ENCODE data around the gene PGGHG.
A peak's percentile ranks its signal among the peaks of the same experiment; 100 is the strongest.
"Not testable (repeated sequence)": the region's sequence is repeated elsewhere in the genome, so short reads cannot be mapped to it uniquely, and the experiment has no call there.

Gene PGGHG

GRCh38 chr11:316891-317301 is 28.0 kb downstream of the PGGHG start:
- Histone ChIP-seq H4K12ac (ENCODE audit: low read depth, low read length) (no peak overlapping the region), H3K14ac (ENCODE audit: low read length) (no peak overlapping the region), H3K4ac (ENCODE audit: low read depth, low read length) (no peak overlapping the region), H3K9me3 (ENCODE audit: insufficient read depth, low read depth, low read length) (peaks cover 1% of the 10 kb centered on the region), H3K4me1 (ENCODE audit: control insufficient read depth in 1 of 2, insufficient read depth in 2 of 2, low read length in 2 of 2) (peaks cover 19% of the 10 kb centered on the region in 2 experiments), H4K8ac (ENCODE audit: low read depth, low read length) (no peak overlapping the region), H2BK12ac (ENCODE audit: low read length) (no peak overlapping the region), H2BK5ac (ENCODE audit: low read depth, low read length, poor library complexity) (no peak overlapping the region), H4K91ac (ENCODE audit: low read depth, low read length) (no peak overlapping the region), H3K79me1 (ENCODE audit: low read length) (peaks cover 14% of the 10 kb centered on the region), H3K4me2 (ENCODE audit: low read length) (no peak overlapping the region), H3K79me2 (ENCODE audit: control insufficient read depth, insufficient read depth, low read length, poor library complexity) (peaks cover 4% of the 10 kb centered on the region), H3K9ac (ENCODE audit: low read length) (no peak overlapping the region), H3K23ac (ENCODE audit: low read length) (no peak overlapping the region), H2AK5ac (ENCODE audit: low read length) (no peak overlapping the region), H3K27ac (ENCODE audit: low read depth, low read length) (no peak overlapping the region), H3K27me3 (ENCODE audit: insufficient read depth, low read length) (peaks cover 4% of the 10 kb centered on the region), H2AFZ (ENCODE audit: insufficient read depth, low read length, poor library complexity) (no peak overlapping the region), H3K18ac (ENCODE audit: low read length) (no peak overlapping the region), H3K36me3 (ENCODE audit: control insufficient read depth in 1 of 2, insufficient read depth in 2 of 2, low read length in 2 of 2) (no peaks in the 10 kb centered on the region), H3K4me3 (ENCODE audit: low read depth, low read length) (no peak overlapping the region), H2BK120ac (ENCODE audit: insufficient read depth, low read length, poor library complexity) (no peak overlapping the region)
- DNase-seq, result no peak
- no CpG with 5 or more reads among the region's 7 CpGs for WGBS (ENCODE audit: extremely low coverage, insufficient coverage, insufficient read length)

DNA sequence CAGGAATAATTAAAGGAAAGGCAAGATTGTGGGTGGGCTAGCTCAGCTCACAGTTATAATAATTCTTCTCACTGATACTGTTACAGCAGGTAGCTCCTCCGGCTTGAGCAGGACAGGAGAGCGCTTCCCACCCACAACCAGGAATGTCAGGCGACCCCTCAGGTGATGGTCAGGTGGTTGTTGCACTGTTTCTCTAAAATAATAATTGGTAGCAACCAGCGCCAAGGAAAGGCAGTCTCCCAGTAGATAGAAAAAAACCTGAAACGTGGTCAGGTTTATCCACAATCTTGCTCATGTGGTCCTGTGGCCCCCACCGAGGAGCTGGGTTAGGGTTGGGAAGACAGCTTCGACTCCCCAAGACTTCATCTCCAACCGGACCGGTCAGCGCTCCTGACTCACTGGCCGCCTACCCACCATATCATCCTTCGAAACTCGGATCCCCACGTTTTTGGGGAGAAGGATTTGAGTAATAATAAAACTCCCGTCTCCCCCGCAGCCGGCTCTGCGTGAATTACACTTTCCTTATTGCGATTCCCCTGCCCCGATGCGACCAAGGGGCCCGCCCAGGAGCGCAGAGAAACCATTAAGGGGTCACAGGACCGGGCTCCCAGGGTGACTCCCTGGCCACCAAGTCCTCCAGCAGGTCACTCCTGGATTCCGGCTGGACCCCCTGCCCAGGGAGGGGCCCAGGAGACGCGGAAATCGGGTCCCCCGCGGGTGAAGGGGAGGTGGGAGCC is 28.9 kb downstream of the PGGHG start:
- H3K4ac ChIP-seq (ENCODE audit: low read depth, low read length); H3K18ac ChIP-seq (ENCODE audit: low read length); H4K8ac ChIP-seq (ENCODE audit: low read depth, low read length); H3K9ac ChIP-seq (ENCODE audit: low read length); H2AK5ac ChIP-seq (ENCODE audit: low read length); DNase-seq; H4K12ac ChIP-seq (ENCODE audit: low read depth, low read length); H3K4me3 ChIP-seq (ENCODE audit: low read depth, low read length); H3K36me3 ChIP-seq (ENCODE audit: control insufficient read depth in 1 of 2, insufficient read depth in 2 of 2, low read length in 2 of 2); H3K9me3 ChIP-seq (ENCODE audit: insufficient read depth, low read depth, low read length); H2BK5ac ChIP-seq (ENCODE audit: low read depth, low read length, poor library complexity); H2BK120ac ChIP-seq (ENCODE audit: insufficient read depth, low read length, poor library complexity); H3K4me2 ChIP-seq (ENCODE audit: low read length); H4K91ac ChIP-seq (ENCODE audit: low read depth, low read length); H3K27ac ChIP-seq (ENCODE audit: low read depth, low read length); H2BK12ac ChIP-seq (ENCODE audit: low read length); H3K23ac ChIP-seq (ENCODE audit: low read length); H3K27me3 ChIP-seq (ENCODE audit: insufficient read depth, low read length); H3K14ac ChIP-seq (ENCODE audit: low read length); H3K79me2 ChIP-seq (ENCODE audit: control insufficient read depth, insufficient read depth, low read length, poor library complexity); H2AFZ ChIP-seq (ENCODE audit: insufficient read depth, low read length, poor library complexity): not testable (repeated sequence)
- no CpG with 5 or more reads among the region's 30 CpGs for WGBS (ENCODE audit: extremely low coverage, insufficient coverage, insufficient read length)
- H3K79me1 ChIP-seq (ENCODE audit: low read length), result peaks cover 14% of the 10 kb centered on the region
- peaks cover 19% of the 10 kb centered on the region in 2 experiments for H3K4me1 ChIP-seq (ENCODE audit: control insufficient read depth in 1 of 2, insufficient read depth in 2 of 2, low read length in 2 of 2)

GRCh38 chr11:318405-319120 is 29.6 kb downstream of the PGGHG start:
- not testable (repeated sequence) for H3K4ac ChIP-seq (ENCODE audit: low read depth, low read length); H2BK5ac ChIP-seq (ENCODE audit: low read depth, low read length, poor library complexity); H3K36me3 ChIP-seq (ENCODE audit: control insufficient read depth in 1 of 2, insufficient read depth in 2 of 2, low read length in 2 of 2); H4K12ac ChIP-seq (ENCODE audit: low read depth, low read length); H2AK5ac ChIP-seq (ENCODE audit: low read length); DNase-seq; H3K18ac ChIP-seq (ENCODE audit: low read length); H3K4me3 ChIP-seq (ENCODE audit: low read depth, low read length); H3K27me3 ChIP-seq (ENCODE audit: insufficient read depth, low read length); H3K27ac ChIP-seq (ENCODE audit: low read depth, low read length); H3K9ac ChIP-seq (ENCODE audit: low read length); H3K23ac ChIP-seq (ENCODE audit: low read length); H2AFZ ChIP-seq (ENCODE audit: insufficient read depth, low read length, poor library complexity); H2BK12ac ChIP-seq (ENCODE audit: low read length); H3K79me2 ChIP-seq (ENCODE audit: control insufficient read depth, insufficient read depth, low read length, poor library complexity); H3K9me3 ChIP-seq (ENCODE audit: insufficient read depth, low read depth, low read length)
- peaks cover 14 to 15% of the 10 kb centered on the region in 2 experiments for H3K4me1 ChIP-seq (ENCODE audit: control insufficient read depth in 1 of 2, insufficient read depth in 2 of 2, low read length in 2 of 2)
- H3K79me1 ChIP-seq (ENCODE audit: low read length), result peaks cover 11% of the 10 kb centered on the region
- no CpG with 5 or more reads among the region's 79 CpGs for WGBS (ENCODE audit: extremely low coverage, insufficient coverage, insufficient read length)
- H3K14ac ChIP-seq (ENCODE audit: low read length), result peak overlapping the region; percentile 42
- H3K4me2 ChIP-seq (ENCODE audit: low read length), result peak overlapping the region; percentile 69
- peak overlapping the region; percentile 32 for H4K8ac ChIP-seq (ENCODE audit: low read depth, low read length)
- H2BK120ac ChIP-seq (ENCODE audit: insufficient read depth, low read length, poor library complexity), result peak overlapping the region; percentile 56
- peak overlapping the region; percentile 66 for H4K91ac ChIP-seq (ENCODE audit: low read depth, low read length)

DNA sequence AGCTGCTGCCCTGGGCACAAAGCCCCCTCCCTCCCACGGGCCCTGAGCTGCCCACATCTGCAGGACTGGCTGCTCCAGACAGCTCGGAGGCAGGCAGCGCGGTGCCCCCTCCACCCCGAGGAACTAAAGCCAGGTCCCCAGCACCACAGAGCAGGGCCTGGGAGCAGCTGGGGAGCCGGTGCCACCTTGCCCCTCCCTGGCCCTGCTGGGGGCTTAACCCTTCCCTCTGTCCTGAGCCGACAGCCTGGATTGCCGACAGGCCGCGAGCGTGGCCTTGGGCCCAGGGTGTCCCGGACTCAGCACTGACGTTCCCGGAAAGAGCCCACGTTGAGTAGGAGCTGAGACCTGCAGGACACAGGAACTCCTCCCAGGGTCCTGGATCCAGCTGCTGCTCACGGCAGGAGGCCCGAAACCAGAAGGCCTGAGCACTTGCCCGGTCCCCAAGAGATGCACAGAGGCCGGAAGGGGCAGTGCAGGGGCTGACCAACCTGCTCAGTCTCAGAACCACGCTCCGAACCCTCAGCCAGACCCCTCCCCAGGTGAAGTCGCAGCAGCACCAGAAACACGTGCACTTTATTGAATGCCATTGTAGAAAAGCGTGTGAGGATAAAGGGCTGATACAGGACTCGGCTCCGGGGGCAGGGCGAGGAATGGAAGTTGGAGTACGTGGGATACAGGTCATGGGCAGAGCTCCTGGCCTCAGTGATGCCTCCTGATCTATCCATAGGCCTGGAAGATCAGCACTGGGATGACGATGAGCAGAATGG is 30.4 kb downstream of the PGGHG start:
- Histone ChIP-seq H4K91ac (ENCODE audit: low read depth, low read length) (peak overlapping the region; percentile 66), H3K4me2 (ENCODE audit: low read length) (peak overlapping the region; percentile 69), H3K14ac (ENCODE audit: low read length) (peak overlapping the region; percentile 42), H2BK120ac (ENCODE audit: insufficient read depth, low read length, poor library complexity) (peak overlapping the region; percentile 62), H2BK12ac (ENCODE audit: low read length) (peak overlapping the region; percentile 51), H3K4ac (ENCODE audit: low read depth, low read length) (peak overlapping the region; percentile 87), H3K18ac (ENCODE audit: low read length) (peak overlapping the region; percentile 78), H4K8ac (ENCODE audit: low read depth, low read length) (peak overlapping the region; percentile 43), H2AK5ac (ENCODE audit: low read length) (peak overlapping the region; percentile 89), H3K4me1 (ENCODE audit: control insufficient read depth in 1 of 2, insufficient read depth in 2 of 2, low read length in 2 of 2) (peaks cover 12% of the 10 kb centered on the region in 2 experiments)
- H2BK5ac ChIP-seq (ENCODE audit: low read depth, low read length, poor library complexity); H3K23ac ChIP-seq (ENCODE audit: low read length); H3K27me3 ChIP-seq (ENCODE audit: insufficient read depth, low read length); H2AFZ ChIP-seq (ENCODE audit: insufficient read depth, low read length, poor library complexity); DNase-seq; H3K79me1 ChIP-seq (ENCODE audit: low read length); H3K9me3 ChIP-seq (ENCODE audit: insufficient read depth, low read depth, low read length); H3K36me3 ChIP-seq (ENCODE audit: control insufficient read depth in 1 of 2, insufficient read depth in 2 of 2, low read length in 2 of 2); H4K12ac ChIP-seq (ENCODE audit: low read depth, low read length); H3K4me3 ChIP-seq (ENCODE audit: low read depth, low read length); H3K79me2 ChIP-seq (ENCODE audit: control insufficient read depth, insufficient read depth, low read length, poor library complexity); H3K27ac ChIP-seq (ENCODE audit: low read depth, low read length); H3K9ac ChIP-seq (ENCODE audit: low read length): not testable (repeated sequence)
- WGBS (ENCODE audit: extremely low coverage, insufficient coverage, insufficient read length), result no CpG with 5 or more reads among the region's 29 CpGs
